GM21576 (cell line): ENCODE data around the gene CLDN22.
"Not testable (repeated sequence)": the region's sequence is repeated elsewhere in the genome, so short reads cannot be mapped to it uniquely, and the experiment has no call there.

Source experiments
- ATAC-seq: cut with Tn5 transposase; IDR thresholded peaks from one replicate; pipeline ENCODE4 v1.9.1; 2021; ENCODE audit warnings: mild to moderate bottlenecking, moderate library complexity; ENCODE audit not compliant: unreplicated experiment

Gene CLDN22

DNA sequence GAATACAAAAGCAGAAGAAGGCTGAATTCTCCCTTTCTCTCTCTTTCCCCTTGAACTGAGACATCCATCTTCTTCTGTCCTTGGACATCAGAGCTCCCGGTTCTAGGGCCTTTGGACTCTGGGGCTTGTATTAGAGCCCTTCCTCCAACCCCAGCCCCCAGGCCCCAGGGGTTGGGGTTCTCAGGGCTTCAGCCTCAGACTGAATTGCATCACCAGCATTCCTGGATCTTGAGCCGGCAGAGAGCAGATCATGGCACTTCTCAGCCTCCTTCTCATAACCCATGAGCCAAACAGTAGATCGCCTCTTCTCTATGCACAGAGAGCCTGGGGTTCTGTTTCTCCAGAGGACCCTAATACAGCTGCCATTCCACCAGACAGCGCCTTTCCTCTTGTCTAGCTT lies 27.5 kb upstream of the CLDN22 start:
- ATAC-seq: no peak

DNA sequence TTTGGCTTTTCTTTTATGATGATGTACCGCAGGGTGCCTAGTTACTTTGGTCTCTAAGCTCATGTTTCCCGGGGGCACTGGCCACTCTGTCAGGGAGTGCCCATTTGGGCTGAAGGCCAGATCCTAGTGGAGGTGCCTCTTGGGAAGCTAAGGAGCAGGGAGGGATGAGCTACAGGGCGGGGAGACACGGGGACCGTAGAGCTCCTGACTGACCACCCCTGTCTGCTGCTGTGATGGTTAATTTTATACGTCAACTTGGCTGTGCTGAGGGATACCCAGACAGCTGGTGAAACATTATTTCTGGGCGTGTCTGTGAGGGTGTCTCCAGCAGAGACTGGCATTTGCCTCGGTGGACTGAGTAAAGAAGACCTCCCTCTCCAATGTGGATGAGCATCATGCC lies 27.1 kb upstream of the CLDN22 start:
- no peak for ATAC-seq

DNA sequence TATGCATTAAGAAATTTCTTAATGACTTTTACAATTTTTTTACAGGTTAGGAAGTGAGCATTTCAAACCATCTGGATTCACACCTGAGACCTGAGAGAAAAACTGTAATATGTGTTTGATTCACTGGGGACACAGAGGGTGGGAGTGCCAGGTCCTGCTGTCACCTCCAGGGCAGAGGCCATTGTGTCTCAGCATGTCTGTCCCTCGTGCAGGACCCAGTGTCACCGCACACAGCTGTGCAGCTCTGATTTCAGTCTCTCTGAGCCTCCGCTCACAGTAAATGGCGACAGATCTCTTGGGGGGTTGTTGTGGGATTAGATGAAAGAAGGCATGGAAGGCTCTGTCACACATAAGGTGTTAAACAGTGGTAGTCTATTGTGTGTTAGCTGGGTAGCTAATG lies 25.2 kb upstream of the CLDN22 start:
- no peak for ATAC-seq

DNA sequence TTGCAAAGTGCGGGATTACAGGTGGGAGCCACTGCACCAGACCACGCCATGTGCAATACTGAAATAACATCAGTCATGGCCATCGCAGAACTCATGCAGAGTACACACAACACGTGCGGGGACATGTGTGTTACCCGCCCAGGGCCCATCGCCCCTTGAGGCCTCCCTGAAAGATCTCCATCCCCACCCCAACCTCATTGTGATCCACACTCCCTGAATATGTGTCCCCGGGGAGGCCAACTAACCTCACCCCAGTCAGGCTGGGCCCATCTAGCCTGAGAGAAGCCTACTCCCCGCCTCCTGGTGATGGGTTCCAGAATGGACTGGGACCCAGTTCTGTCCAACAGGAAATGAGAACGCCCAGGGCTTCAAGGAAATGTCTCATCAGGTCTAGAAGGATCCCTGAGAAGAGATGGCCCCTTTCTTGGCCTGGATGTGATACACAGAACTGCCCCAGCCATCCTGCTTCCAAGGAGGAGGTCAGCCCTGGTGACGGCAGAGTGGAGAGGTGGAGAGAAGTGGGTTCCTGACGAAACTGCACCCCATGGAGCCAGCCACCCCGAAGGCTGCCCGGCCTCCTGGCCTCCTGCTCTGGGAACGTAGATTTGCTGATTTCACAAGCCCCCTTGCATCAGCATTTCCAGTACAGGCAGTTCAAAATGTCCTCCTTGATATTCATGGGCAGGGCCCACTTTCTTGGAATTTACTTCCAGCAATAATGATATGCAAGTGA lies 24.6 kb upstream of the CLDN22 start:
- ATAC-seq: no peak

DNA sequence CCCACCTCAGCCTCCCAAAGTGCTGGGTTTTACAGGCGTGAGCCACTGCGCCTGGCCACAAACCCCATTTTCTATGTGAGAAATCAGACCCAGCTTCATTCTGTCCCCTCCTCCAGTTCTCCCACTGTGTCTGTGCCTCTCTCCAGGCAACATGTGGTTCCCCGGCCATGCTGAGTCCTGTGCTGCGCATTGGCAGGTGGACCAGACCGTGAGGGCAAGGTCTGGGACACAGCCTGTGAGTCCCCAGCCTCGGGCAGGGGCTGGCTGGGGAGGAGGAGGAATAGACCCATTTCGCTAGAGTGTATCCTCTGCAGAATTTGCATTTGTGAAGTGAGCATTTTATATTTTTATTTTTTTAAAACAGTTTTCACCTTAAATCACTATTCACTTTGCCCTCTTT lies 23.7 kb upstream of the CLDN22 start:
- ATAC-seq: no peak

DNA sequence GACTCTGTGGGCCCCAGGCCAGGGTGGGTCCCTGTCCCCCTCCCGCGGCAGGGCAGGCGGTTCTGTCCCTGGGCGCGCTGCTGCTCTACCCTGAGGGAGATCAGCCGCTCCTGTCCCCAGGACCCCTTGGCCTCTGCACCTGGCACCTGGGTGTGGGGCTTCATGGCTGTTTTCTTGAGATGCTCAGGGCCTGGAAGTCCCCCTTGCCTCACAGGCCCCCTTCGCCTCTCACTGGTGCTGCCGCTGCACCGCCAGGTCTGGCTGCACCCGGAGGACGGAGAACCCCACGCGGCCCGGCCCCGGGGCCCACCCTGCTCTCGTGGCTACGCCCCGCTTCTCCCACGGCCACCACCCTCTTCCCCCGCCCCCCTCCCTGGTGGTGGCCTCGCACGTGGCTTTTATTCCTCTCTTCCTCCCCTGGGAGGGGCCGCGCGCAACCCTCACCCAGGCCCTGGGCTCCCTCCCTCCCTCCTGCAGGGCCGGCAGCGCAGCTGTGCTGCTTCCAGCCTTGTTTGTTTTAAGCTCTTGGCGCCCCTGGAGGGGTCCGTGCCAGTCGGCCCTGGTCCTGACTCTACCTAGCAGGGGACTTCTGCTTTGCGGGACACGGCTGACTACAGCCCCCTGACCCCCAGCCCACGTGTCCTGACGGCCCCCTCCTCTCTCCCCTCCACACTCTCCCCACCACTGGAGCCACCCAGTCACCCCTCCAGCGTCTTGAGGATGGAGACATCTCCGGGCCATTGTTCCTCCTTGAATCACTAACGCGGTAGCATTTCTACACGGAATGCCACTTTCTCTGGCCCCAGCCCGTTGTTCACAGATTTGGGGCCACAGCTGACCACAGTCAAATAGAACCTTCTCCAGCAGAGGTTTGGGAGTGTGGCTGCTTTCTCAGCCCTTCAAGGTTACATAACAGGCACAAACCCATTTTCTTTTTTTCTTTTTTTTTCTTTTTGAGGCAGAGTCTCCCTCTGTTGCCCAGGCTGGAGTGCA lies 22.8 kb upstream of the CLDN22 start:
- ATAC-seq: no peak

DNA sequence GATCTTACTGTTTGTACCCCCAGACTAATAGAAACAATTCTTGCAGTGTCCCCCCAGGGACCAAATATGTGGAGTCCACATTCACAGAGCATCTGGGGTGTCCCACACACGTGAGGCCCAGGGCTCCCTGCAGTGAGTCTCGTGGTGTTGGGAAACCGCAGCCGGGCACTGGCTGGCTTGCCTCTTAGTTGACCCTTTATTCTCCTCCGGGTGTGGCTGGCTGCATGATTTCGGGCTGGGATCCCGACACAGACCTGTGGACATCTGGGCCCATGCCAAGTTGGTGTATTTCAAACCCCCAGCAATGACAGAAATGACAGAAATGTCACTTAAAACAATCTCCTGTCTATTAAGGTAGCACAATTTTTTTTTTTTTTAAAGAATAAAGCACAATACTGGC lies 17.8 kb upstream of the CLDN22 start:
- ATAC-seq: no peak

DNA sequence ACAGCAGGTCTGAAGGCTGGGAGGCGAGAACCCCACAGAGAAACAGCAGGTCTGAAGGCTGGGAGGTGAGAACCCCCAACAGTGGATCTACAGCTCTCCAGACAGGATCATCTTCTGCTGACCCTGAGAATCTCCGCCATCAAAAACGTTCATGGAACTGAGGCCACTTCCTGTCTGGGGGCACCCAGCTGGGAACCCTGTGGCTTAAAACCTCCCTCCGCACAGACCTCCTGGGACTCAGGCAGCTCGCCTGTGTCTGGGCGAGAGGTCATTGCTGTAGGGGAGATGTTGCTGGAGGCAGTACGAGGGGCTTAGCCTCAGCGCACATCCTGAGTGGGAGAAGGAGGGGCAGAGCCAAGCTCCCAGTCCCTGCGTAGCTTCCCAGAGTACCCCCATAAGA lies 17.3 kb upstream of the CLDN22 start:
- no peak for ATAC-seq

DNA sequence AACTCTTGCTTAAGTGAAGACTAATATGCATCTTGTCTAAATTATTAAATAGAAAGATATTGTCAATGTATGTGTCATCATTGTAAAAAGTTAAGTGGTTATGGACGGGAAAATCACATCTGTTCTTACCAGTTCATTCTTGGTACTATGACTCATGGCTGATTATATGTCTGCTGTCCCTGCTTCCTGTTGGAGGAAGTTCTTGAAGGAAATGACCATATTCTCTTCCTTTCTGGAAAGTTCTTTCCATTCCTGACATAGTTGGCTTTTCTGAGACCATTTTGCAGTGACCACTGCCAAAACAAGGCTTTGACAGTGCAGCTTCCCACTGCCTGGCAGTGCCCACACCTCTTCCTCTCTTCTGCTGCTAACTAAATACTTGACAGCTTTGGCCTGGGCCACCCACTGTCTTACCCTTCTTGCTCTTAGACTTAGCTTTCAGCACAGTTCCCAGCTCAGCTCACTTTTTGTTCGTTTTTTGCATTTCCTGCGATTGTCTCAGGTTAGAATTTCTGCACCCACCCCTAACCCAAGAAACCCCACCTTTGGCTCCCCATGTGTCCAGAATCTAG lies 15.4 kb upstream of the CLDN22 start:
- no peak for ATAC-seq

DNA sequence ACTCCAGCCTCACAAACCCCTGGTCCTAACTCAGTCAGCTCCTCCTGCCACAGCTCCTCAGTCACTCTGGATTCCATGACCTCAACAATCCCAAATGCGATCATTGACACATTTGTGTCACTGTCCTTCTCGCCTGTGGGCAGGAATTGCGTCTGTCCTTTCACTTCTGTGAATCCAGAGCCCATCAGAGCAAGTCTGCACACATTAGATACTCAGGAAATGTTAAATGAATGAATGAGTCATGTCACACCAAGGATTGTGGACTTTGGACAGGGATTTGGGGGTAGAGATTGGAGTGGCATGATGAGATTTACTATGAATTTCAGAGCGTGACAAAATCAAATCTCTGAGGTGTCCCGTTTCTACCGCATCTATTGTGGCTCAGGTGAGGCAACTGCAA lies 13.9 kb upstream of the CLDN22 start:
- ATAC-seq: no peak

DNA sequence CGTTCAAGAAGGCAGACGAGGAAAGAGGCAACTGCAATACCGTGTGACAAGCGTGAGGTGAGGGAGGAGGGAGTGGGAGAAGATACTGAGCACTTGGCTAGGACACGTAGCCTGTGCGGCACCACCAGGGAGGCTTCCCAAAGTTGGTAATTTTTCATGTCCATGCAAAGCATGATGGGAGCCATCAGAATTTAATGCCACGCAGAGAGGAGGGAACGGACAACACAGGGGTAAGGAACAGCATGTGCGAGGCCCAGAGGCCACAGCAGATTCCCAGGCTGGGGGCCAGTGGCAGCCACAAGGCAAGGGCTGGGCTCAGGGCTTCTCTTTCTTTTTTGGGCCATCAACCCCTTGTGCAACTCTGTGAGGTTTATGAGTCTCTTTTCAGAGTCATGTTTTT lies 13.1 kb upstream of the CLDN22 start:
- no peak for ATAC-seq

DNA sequence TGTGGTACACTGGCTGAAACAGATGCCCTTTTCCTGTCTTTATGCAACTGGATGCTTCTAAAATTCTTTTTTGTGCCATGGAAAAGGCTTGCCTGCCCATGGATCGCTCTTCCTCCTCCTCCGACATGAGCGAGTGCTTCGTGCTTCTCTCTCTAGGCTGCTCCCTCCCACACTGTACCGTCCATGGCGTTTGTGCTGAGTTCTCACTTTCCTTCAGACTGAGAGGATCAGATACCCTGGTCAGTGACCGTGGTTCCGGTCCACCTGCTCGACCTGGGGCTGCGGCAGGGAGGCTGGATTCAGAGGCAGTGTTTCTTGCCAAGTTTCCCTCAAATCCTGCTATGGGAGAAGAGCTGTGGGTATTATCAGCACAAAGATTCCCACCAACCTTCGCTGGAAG lies 12.4 kb upstream of the CLDN22 start:
- no peak for ATAC-seq

DNA sequence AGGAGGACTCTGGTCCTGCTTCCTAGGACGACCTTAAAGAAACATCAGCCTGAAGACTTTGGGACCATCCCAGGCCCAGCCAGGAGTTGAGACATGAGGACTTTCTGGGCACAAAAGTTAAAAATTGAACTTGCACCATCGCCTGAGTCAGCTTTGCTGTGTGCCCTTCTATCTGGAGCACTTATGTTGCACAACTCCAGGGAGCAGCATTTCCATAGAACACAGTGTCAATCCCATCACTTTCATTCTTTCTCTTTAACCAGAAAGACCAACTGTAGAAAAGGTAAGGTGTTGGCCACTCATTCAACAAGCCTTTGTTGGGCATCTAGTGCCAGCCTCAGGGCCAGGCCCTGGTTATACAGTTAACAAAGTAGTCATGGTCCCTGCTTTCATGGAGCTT lies 10.8 kb upstream of the CLDN22 start:
- no peak for ATAC-seq

DNA sequence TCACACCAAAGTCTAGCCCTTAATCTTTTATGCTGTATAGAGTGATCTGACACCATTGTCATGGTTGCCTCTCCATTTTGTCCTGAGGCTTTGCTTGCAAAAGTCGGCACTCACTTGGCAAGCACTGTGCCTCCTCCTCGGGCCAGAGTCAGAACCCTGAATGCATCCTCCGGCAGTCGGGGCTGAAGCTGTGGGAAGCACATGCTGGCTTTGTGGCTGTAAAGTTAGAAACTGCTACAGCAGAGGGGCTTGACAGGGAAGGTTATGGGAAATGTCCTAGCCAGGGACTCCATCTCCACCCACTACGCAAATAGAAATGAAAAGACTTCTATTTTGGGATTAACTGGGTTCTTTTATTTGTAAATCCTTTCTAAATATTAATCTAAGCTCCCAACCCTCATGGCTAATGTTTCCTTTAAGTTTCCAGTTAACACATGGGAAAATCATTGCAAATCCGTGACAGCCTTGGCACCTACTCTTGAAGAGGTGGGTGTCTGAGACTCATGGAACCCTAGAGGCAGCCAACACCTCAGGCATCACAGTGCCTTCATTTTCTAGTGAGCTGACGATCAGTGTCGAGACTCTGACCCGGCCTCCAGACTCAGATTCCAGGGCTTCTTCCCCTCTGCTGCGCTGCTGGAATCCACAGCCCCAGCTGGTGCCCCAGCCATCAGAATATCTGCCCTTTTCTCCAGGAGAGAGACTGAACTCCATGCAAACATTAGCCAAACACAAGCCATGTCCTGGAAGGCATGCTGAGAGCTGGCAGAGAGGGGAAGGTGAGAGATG lies 10.1 kb upstream of the CLDN22 start:
- ATAC-seq: no peak

DNA sequence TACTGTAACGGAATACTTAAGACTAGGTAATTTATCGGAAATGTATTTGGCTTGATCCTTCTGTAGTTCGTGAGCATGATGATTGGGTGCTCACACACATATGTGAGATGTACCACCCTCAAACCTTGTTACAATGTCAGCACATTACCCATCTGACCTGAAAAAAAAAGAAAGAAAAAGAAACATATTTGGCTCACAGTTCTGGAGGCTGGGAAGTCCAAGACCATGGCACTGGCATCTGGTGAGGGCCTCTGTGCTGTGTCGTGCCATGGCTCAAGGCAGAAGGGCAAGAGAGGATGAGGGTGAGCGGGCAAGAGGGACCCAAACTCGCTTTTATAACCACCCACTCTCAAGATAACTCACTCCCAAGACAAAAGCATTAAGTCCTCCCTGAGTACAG lies 9.2 kb upstream of the CLDN22 start:
- ATAC-seq: no peak

DNA sequence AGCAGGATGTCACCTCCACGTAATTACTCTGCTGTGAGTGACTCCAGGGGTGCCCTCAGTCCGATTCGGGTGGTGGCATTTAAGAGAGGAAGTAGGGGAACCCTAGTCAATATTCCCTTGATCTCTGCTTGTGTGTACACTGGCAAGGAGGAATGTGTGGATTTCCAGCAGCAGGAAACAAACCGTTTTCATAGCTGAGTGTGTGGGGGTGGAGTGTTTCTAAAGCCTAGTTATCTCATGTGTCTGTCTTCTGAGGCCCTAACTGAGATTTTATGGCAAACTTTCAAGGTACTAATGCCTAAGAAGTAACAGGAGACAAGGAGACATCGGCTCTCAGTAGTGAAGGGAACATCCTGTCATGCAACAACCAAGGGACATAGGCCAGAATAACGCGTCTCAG lies 8.8 kb upstream of the CLDN22 start:
- ATAC-seq: no peak

DNA sequence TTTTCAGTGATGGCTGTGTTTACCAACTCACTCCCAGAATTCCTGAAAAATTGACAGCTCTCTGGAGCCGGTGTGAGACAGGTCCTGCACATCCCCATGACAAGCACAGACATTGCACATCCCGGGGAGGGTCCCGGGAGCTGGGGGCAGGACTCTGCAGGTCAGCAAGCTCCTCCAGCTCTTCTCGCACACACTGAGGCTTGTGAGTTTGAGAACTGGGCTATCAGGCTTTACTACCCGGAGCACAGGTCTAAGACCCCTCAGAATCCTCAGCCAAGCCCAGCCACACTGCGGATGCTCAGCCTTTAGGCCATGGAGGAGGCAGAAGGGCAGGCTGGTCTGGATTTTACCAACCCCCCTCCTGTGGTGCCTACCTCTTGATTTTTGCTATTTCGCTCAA lies 7.8 kb upstream of the CLDN22 start:
- ATAC-seq: no peak

DNA sequence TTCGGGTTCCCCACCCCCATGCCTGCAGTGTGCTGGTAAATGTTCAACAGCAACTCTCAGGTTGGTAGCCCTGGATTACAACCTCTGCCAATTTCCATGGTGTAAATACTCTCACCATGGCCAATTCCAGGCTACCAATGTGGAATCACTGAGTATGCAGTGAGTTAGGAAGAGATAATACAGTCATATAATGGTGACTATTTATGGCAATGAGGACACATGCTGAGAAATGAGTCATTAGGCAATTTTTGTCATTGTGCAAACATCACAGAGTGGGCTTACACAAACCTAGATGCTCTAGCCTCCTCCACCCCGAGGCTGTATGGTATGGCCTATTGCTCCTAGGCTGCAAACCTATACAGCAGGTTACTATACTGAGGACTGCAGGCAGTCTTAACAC lies 6.8 kb upstream of the CLDN22 start:
- ATAC-seq: no peak

DNA sequence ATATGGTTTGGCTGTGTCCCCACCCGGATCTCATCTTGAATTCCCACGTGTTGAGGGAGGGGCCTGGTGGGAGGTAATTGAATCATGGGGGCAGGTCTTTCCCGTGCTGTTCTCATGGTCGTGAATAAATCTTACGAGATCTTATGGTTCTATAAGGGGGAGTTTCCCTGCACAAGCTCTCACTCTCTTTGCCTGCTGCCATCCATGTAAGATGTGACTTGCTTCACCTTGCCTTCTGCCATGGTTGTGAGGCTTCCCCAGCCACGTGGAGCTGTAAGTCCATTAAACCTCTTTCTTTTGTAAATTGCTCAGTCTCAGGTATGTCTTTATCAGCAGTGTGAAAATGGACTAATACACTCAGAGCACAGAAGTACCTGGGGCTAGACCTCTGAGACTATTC lies 6.3 kb upstream of the CLDN22 start:
- ATAC-seq: not testable (repeated sequence)

DNA sequence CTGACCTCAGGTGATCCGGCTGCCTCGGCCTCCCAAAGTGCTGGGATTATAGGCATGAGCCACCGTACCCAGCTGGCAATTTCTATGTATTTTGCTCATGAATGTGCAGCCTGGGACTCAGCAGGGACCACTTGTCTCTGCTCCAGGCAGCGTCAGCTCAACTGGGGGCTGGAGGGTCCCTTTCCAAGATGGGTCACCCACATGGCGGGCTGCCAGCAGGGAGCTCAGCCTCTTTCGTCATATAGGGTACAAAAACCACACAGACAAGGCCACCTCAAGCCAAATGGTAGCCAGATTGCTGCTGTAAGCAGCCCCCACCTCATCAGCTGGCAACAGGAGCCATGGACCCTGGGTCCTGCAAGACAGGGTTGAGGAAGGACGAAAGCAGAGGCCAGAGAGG lies 4.5 kb upstream of the CLDN22 start:
- ATAC-seq: no peak

DNA sequence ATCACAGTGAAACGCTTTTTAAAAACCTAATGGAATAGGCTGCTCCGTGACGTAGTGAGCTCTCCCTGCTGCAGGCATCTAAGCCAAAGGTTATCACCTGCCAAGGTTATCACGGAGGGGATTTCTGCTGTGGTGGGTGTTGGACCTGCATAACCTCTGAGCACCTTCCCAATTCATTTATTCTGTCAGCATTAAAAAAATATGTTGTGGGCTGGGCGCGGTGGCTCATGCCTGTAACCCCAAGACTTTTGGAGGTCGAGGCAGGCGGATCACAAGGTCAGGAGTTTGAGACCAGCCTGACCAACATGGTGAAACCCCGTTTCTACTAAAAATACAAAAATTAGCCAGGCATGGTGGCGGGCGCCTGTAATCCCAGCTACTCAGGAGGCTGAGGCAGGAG lies 4.0 kb upstream of the CLDN22 start:
- not testable (repeated sequence) for ATAC-seq
